GM04504 (cell line): Measurements from ENCODE around the gene NSA2.
"Not testable (repeated sequence)": the region's sequence is repeated elsewhere in the genome, so short reads cannot be mapped to it uniquely, and the experiment has no call there.

ENCODE experiments used
- DNase-seq: peaks from one replicate; pipeline ENCODE4 v3.0.0-alpha.2; 2012; ENCODE audit warnings: low read depth

NSA2 gene

DNA sequence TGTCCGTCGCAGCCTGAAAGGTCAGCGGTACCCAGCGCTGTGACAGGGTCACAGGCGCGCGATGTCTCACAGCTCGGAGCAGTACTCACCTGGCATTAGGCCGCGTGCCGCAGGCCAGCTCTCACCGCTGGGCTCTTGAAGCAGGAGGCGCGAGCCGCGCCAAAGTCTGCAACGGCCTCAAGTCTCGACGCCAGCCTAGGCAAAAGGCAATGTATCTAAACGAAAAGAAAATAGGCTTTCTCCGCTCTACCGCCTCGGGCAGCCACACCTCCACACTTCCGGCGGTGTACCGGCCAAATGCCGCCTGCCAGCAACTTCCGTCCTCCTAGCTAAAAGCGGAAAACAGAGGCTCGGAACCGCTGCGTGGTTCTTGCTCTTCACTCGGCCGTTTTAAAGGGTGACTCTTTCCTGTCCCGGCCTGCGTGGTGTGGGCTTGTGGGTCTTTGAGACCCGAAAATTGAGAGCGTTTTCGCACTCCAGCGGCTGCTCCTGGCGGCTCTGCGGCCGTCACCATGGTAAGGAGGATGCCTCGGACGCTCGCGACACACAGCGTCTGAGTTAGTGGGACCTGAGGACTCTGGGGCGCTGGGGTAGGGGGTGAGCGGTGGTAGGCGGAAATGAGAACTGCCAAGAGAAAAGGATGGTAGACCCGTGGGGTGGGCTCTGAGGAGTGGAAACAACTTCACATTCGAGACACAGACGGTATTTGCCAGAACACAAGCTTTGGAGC is at the start of gene NSA2, which contains the start of gene GFM2:
TSS of gene NSA2 (plus strand) at position 401 of the 730 bp plus-strand sequence. CDS start at position 513, 112 bp downstream.
TSS of gene GFM2 (minus strand) at position 269 of the 730 bp plus-strand sequence. CDS start 3,375 bp downstream, outside the sequence.
- DNase-seq, result peak; percentile 81

DNA sequence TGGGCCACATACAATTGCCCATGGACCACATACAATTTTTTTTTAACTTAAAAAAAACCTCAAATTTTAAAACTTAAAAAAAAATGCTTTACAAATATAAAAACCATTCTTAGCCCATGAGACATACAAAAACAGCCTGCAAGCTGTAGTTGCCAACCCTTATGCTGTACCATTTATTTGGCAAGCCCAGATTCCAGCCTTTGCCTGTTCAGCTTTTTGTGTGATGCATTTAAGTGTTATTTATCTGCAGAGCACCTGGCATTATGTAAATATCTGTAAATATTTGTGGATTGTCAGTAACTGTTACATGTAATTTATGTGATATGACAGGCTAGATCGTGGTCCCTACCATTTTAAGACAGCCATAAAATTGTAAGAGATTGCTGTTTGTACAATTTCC is 49.5 kb upstream of the NSA2 start:
- DNase-seq, result no peak

DNA sequence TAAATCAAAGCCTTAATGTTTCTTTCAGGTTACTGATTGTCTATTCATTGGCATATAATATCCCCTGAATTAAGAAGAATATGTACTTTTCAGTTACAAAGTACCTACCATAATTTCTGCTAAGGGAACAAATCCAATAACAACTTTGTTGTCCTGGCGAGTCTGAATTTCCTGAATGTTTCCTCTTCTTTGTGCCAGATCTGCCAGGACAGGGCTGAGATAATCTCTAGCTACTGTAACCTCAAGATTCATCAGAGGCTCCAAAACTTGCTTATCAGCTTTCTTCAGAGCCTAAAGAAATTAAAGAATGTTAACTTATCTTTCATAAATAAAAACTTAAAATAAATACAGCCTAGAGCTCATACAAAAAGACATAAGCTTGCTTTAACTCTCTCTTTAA is 44.8 kb upstream of the NSA2 start:
- DNase-seq, result no peak

DNA sequence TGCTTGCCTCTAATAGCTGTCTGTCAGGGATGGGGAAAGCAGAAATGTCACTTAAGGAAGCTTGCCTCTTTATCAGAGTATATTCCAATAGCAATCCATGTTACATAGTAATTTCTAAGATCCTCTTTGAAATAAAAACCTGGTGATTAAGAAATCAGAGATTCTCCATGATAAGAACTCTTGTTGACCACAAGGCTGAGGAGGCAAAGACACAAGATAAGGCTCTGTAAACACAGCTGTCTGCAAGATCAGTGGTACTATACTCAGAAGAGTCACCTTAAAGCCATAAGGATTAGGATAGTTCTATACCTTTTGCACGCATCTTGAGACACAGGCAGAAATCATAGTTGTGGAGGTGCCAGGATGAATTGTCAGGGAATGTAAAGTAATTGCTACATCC is 41.7 kb upstream of the NSA2 start:
- no peak for DNase-seq

DNA sequence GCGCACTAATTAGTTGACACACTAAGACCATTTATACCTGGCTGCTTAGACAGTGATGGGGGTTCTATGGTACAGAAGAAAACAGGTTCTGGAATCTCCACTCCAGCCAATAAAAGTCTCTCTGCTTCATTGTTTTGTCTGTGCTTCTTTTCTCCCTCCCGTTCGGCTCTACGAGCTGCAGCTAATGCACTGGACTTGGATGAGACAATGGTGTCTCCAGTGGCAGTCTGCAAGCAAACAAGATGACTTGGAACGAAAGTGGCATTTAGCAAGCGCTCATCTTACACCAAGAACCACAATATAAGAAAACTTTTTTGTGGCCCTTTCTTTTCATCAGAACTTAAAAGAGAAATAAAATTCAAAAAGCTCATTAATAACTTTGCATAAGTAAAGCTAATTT is 30.3 kb upstream of the NSA2 start:
- no peak for DNase-seq

DNA sequence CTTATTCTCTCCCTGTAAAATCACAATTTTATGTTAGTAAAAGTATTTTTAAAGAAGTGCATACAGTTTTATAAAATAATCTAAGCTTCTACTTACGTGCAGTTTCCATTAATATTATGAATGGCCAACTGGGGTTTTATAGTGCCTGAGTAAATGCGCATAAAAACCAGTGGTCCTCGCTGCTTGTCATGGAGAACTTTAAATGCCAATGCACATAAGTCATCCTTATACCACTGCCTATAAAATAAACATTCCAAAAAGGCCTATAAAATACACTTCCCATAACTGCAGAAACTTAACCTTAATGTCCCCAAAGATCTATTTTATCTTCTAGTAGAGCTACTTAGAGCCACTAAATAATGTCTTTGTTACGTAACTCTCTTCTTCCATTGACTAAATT is 28.6 kb upstream of the NSA2 start:
- DNase-seq, result no peak

DNA sequence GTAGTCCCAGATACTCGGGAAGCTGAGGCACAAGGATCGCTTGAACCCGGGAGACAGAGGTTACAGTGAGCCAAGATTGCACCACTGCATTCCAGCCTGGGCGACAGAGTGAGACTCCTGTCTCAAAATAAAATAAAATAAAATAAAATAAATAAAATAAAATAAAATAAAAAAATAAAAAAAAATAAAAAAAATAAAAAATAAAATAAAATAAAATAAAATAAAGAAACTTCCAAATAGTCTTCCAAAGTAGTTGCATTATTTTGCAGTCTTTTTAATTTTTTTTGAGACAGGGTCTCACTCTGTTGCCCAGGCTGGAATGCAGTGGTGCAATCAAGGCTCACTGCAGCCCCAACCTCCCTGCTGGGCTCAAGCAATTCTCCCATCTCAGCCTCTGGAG is 18.3 kb upstream of the NSA2 start:
- DNase-seq, result not testable (repeated sequence)

DNA sequence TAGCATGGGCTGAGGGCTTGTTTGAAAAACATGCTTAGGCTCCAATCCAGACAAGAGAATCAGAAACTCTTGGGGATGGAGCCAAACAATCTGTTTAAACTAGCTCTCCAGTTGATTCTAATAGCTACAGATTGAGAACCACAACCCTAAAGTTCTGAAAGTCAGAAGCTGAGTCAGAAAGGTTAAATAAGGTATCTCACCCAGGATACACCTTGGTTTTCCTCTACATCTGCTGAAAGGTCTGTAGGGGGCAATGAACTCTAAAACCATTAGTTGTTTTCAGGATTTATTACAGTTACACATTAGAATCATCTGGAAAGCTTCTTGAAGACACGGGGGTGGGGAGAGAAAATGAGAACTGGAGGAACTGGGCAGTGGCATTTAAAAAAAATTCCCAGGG is 5.8 kb upstream of the NSA2 start:
- DNase-seq, result no peak

DNA sequence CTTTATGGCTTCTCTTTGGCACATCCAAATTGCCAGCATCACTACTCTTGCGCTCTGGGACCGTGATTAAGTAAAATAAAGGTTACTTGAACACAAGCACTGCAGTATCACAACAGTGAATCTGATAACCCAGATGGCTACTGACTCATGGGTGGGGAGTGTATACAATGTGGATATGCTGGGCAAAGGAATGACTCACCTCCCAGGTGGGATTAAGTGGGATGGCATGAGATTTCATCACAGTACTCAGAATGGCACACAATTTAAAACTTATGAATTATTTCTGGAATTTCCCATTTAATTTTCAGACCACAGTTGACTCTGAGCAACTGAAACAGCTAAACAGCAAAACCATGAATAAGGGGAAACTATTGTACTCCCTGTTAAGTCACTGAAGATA is 4.5 kb upstream of the NSA2 start:
- no peak for DNase-seq

DNA sequence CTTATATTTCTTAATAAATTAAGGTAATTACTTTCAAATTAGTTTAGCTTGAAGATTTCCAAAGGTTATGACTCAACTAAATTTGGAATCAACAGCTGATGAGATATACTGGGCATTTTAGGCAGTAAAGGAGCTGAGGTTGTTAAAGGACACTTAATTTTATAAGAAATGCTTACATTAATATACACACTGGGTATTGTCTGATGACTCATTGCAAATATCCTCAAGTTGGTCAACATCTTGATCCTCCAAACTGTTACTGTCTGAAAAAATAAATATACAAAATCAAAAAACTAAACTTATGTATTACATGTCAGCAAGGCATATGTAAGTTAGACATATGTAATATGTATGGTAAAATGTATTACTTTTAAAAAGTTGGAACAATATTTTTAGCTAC is 3.5 kb upstream of the NSA2 start:
- no peak for DNase-seq

DNA sequence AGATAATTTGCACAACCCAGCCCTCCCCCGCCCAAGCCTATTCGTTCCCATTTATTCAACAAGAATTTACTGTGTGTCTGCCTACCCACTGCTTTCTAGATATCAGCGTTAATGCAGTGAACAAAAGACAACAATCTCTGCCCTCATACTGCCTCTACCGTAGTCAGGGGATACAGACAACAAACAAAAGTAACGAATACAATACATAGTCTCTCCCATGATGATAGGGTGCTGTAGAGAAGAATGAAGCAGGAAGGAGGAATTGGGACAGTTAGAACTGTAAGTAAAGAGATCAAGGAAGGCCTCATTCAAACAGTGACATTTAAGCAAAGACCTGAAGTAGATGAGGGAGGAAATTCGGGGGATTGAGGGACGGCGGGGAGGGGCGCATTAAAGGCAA is 1.8 kb upstream of the NSA2 start:
- DNase-seq, result no peak

DNA sequence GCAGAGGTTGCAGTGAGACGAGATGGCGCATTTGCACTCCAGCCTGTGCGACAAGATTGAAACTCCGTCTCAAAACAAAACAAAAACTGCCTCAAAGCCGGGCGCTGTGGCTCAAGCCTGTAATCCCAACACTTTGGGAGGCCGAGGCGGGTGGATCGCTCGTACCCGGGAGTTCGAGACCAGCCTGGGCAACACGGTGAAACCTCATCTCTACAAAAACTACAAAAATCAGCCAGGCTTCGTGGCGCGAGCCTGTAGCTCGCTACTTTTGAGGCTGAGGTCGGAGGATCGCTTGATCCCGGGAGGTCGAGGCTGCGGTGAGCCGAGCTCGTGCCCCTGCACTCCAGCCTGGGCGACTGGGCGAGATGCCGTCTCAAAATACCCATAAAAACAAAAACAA is 1.1 kb upstream of the NSA2 start:
- DNase-seq, result no peak

DNA sequence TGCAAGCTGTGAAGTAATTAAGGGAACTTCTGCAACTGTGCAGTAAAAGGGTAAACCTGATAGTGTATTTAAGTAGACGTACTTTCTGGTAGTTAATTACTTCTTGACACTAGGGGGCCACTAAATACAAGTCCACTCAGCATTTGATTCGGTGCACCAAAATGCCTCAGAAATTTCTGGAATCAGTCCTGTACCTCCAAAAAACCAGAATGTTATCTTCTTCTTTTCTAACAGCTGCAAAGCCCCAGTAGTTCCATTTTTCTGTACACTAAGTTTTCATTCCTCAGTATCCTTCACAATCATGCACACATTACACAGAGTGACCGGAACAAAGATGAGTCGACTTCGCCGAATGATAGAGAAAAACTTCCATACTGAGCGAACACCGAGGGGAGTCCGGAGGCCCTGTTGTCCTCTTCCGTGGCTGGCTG is 616 bp upstream of the NSA2 start:
- DNase-seq, result no peak

DNA sequence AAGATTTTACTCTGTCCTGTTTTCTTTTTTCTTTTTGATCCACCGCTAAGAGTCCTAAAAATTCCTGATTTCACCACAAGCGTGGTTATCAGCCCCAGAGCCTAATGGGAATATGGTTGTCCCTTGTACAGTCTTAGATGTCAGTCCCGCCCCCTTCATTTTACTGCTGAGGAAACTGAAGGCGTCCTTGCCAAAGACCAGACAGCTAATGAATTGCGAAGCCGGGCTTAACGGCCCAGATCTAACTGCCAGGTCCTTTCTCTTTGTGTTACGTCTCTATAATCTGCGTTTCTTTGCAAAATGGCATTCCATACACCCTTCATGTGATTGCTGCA is 497 bp downstream of the NSA2 start:
- DNase-seq, result no peak

DNA sequence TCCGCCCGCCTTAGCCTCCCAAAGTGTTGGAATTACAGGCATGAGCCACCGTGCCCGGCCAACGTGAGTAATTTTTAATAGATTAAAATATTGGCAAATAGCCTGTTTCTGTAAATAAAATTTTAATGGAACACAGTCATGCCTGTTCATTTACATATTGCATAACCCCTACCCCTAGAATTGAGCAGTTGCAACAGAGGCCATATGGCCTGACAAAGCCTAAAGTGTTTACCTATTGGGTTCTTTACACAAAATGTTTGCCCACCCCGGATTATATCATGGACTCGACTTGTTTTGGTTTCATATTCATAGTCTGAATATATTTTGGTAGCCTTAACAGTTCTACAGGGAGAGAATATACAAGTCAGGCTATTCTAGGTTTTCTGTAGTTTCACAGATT is 5.3 kb downstream of the NSA2 start:
- no peak for DNase-seq

DNA sequence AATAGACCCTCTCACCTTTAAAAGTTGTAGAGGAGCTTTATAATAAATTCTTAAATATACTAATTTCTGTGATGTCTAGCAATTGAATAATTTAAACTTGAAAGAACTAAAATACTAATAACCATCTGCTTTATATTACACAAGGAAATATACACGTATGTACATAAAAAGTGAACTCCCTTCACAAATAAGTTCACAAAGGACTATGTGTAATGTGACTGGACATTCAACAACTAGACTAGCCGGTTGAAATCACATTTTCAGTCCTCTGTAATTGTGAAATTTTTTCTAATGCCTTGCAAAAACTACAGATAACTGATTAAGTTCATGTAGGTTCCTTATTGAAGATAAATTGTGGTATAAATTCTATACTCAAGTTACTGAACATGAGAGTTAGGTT is 11.6 kb downstream of the NSA2 start:
- no peak for DNase-seq

DNA sequence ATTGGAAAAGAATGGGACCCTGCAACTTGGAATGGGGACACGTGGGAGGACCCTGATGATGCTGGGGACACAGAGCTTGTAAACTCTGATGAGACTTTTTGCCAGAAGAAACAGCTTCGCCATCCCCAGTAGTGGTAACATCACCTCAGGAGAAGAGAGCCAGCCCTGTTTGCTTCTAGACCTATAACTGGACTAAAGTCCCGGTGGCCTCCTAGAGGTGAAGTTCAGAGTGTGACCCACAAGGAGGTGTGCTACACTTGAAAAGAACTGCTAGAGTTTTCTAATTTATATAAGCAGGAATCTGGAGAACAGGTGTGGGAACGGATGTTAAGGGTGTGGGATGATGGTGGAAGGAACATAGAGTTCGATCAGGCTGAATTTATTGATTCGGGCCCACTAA is 19.8 kb downstream of the NSA2 start:
- no peak for DNase-seq

DNA sequence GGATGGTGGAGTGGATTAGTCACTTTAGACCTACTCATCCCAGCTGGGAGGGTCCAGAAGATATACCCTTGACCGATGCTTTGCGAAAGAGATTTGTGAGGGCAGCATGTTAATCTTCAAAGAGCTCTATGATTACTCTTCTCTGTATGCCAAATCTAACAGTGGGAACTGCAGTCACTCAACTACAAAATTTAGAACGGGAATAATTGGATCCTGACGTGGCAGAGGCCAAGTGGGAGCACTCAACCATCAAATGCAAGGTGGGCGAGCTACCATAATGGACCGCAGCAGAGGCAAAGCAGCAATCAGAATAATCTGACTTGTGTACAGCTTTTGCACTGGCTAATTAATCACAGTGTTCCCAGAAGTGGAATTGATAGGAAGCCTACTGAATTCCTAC is 20.4 kb downstream of the NSA2 start:
- no peak for DNase-seq

DNA sequence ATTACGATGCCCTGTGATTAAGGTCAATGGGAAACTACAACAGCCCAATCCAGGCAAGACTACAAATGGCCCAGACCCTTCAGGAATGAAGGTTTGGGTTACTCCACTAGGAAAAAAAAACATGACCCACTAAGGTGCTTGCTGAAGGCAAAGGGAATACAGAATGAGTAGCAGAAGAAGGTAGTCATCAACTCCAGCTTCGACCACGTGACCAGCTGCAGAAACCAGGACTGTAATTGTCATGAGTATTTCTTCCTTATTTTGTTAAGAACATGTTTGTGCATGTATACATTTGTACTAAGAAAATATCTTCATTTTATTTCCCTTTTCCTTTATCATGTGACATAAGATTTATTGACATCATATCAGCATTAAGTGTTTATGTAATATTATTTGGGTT is 24.6 kb downstream of the NSA2 start:
- DNase-seq, result not testable (repeated sequence)

DNA sequence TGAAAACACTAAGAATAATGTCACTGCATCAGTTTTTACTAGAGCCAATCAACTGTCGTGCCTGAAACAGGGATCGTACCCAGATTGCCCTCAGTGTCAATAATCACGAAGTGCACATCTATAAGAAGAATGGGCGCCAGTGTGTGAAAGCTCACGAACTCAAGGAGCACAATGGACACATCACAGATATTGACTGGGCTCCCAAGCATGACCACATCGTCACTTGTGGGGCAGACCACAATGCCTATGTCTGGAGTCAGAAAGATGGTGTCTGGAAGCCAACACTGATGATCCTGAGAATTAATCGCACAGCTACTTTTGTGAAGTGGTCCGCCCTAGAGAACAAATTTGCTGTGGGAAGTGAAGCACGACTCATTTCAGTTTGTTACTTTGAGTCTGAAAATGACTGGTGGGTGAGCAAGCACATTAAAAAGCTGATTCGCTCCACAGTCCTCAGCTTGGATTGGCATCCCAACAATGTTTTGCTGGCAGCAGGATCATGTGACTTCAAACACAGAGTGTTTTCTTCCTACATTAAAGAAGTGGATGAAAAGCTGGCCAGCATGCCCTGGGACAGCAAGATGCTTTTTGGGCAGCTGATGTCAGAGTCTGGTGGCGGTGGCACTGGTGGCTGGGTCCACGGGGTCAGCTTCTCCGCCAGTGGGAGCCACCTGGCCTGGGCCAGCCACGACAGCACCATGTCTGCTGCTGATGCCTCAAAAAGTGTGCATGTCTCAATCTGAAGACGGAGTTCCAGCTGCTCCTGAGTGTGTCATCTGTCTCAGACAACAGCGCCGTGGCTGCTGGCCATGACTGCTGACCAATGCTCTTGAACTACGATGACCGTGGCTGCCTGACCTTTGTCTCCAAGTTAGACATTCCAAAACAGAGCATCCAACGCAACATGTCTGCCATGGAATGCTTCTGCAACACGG is 32.2 kb downstream of the NSA2 start:
- DNase-seq, result no peak

DNA sequence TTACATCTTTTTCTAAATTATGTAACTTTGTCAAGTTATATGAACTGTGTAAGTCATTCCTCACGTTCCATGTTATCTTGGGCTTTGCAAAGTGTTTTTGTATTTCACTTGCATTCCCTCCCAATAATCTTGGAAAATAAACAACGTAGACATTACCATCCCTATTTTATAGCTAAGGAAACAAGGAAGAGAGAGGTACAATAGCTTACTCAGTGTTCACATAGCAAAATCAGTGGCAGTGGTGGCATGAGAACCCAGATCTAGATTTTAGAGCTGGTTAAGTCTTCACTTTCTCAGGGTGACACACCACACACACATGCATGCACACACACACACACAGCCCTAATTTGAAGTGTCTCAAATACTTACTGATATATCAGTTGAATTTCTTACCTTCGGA is 34.1 kb downstream of the NSA2 start:
- no peak for DNase-seq

DNA sequence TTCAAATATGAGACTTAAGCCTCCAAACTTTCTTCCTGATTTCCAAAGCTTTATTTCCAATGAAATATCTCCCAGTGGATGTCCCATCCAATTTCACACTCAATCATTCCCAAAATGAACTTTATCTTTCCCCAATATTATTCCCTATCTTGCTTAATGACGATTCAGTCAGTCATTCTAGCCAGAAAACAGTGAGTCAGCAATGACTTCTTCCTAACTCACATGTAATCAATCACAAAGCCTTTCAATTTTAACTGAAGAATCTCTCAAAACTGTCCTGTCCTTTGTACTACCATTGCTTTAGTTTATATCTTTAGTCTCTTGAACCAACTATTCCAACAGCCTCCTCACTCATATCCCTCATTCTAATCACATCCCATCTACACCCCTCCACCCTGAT is 34.9 kb downstream of the NSA2 start:
- DNase-seq, result no peak

DNA sequence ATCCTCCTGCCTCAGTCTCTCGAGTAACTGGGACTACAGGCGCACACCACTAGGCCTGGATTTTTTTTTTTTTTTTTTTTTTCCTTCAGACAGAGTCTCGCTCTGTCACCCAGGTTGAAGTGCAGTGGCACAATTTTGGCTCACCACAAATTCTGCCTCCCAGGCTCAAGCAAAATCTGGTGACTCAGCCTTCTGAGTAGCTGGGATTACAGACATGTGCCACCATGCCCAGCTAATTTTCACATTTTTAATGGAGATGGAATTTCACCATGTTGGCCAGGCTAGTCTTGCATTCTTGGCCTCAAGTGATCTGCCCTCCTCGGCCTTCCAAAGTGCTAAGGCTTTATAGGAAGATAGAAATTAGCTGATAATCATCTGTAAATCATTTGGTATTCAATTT is 43.9 kb downstream of the NSA2 start:
- peak; percentile 11 for DNase-seq
